ENCODE results near the gene MINDY1.

MINDY1 gene

GRCh38 chr1:150965605-150966004, 41.1 kb downstream of the MINDY1 start:
- no peak for DNase-seq (ENCODE audit: low read depth)

GRCh38 chr1:150964164-150964489, 42.6 kb downstream of the MINDY1 start:
- DNase-seq (ENCODE audit: low read depth) = no peak

GRCh38 chr1:150963321-150964163, 43.2 kb downstream of the MINDY1 start:
- no peak for DNase-seq (ENCODE audit: low read depth)

GRCh38 chr1:150961756-150962155, 44.9 kb downstream of the MINDY1 start:
- no peak for DNase-seq (ENCODE audit: low read depth)

- DNase-seq (ENCODE audit: low read depth) = no peak
Measured at GRCh38 chr1:150960646-150961045, 46.1 kb downstream of the MINDY1 start.

- DNase-seq (ENCODE audit: low read depth) = no peak
Measured at GRCh38 chr1:150957666-150958065, 49.0 kb downstream of the MINDY1 start.

- DNase-seq (ENCODE audit: low read depth) = no peak
Measured at GRCh38 chr1:150955280-150955679, 51.4 kb downstream of the MINDY1 start.

- DNase-seq (ENCODE audit: low read depth) = no peak
Measured at GRCh38 chr1:150954708-150955107, 52.0 kb downstream of the MINDY1 start.
